ENCODE results near the gene MPP1. TPM values are rescaled to one million over a fixed set of nuclear protein-coding genes. Genes with fewer than 3 reads are reported as not detected.

MPP1 gene
- total and polyA plus RNA-seq, 2 donors (not counting 3 experiments of a cell fraction or from before 2014, with no cell fraction given): 22.1 to 32.3 TPM

GRCh38 chrX:154795016-154795415 lies 10.3 kb downstream of the MPP1 start:
- Histone ChIP-seq H4K20me1 (replicated peaks; ENCODE audit: control insufficient read depth, extremely low read depth, insufficient read depth, low read length) (no peaks in the 10 kb centered on the region), H3K9ac (replicated peaks; ENCODE audit: extremely low read depth, insufficient read depth, low read length) (no peak overlapping the region), H3K27me3 (ENCODE audit: control insufficient read depth in 2 of 2, insufficient read depth in 2 of 2, low read length in 2 of 2) (no peaks in the 10 kb centered on the region), H3K4me2 (ENCODE audit: insufficient read depth, low read length) (no peak overlapping the region), H3K4me3 (replicated peaks in 1 of 3; ENCODE audit: insufficient read depth in 1 of 3, low read depth in 1 of 3, low read length in 3 of 3) (no peak overlapping the region), H2AFZ (ENCODE audit: low read depth, low read length) (no peak overlapping the region), H3K4me1 (ENCODE audit: control insufficient read depth, extremely low read depth, insufficient read depth, low read length) (peaks cover 9% of the 10 kb centered on the region), H3K27ac (ENCODE audit: insufficient read depth, low read depth, low read length) (no peak overlapping the region), H3K9me3 (replicated peaks; ENCODE audit: control insufficient read depth, insufficient read depth, low read length) (no peaks in the 10 kb centered on the region), H3K9me1 (replicated peaks; ENCODE audit: control insufficient read depth, extremely low read depth, insufficient read depth, low read length) (no peaks in the 10 kb centered on the region), H3K36me3 (ENCODE audit: control insufficient read depth in 2 of 2, extremely low read depth in 1 of 2, insufficient read depth in 2 of 2, low read length in 2 of 2) (no peaks in the 10 kb centered on the region), H3K79me2 (ENCODE audit: control insufficient read depth, insufficient read depth, low read length) (no peaks in the 10 kb centered on the region)
- TF ChIP-seq JUN (IDR thresholded peaks at IDR 0.05; ENCODE audit: borderline replicate concordance, insufficient read depth, insufficient read length, low read depth) (no peak), CTCF (IDR thresholded peaks at IDR 0.05; ENCODE audit: extremely low read depth in 1 of 2, insufficient read depth in 1 of 2, low read depth in 1 of 2, low read length in 2 of 2) (no peak), POLR2A (IDR thresholded peaks at IDR 0.05; ENCODE audit: low read depth, low read length) (no peak), MAX (IDR thresholded peaks at IDR 0.05; ENCODE audit: insufficient read depth, insufficient read length) (no peak), FOS (IDR thresholded peaks at IDR 0.05; ENCODE audit: borderline replicate concordance, insufficient read depth, low read length) (no peak), EZH2 (IDR thresholded peaks at IDR 0.05; ENCODE audit: borderline replicate concordance, low read depth, low read length, severe bottlenecking) (no peak), MYC (IDR thresholded peaks at IDR 0.05; ENCODE audit: low read depth, low read length) (no peak), POLR2AphosphoS5 (IDR thresholded peaks at IDR 0.05; ENCODE audit: insufficient read depth, low read depth, low read length) (no peak), GATA2 (IDR thresholded peaks at IDR 0.05; ENCODE audit: insufficient read depth, insufficient read length, low read depth, low read length) (no peak)
- BruUV-seq (replicated peaks): no TSS peak
- ChIA-PET POLR2A (no interaction called here), CTCF (no interaction called here)
- DNase-seq (ENCODE audit: low read depth, low spot score): no peak
- dilution Hi-C loops (cut with MboI; ENCODE audit: extremely low pct_ligation_motif_present, low sequenced_read_pairs): no loop called here
- no peak for FAIRE-seq
- intact Hi-C loops (cut with micrococcal nuclease): no loop called here
